ENCODE measurements around the gene PARD3. TPM values are rescaled to one million over a fixed set of nuclear protein-coding genes. Genes with fewer than 3 reads are reported as not detected.
A peak's percentile ranks its signal among the peaks of the same experiment; 100 is the strongest.

Gene PARD3
- total and polyA plus RNA-seq, 10 of the 15 experiments (the other 5 are each of a cell fraction or from before 2014, with no cell fraction given): 2.6 to 43.1 (median 13.9) TPM

DNA sequence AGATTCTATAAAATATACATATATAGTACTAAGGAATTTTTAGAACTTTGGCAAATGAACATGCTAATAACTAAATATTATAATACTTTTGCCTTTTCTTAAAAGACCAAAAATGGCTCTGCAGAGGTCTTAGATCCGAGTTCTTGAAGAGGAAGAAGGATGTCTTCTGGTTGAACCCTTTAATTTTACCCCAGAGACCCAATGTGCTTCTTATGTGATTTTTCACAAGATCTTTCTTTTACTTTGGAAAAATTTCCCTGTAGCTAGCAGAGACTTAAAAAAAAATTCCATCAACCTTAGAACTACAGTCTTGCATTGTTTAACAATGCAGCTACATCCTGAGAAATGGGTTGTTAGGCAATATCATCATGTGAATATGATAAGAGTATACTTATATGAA, 663.2 kb downstream of the PARD3 start (continued):
- no peak for TF ChIP-seq SPI1 (IDR thresholded peaks at IDR 0.05; ENCODE audit: borderline replicate concordance, insufficient read depth, low read depth, low read length)

DNA sequence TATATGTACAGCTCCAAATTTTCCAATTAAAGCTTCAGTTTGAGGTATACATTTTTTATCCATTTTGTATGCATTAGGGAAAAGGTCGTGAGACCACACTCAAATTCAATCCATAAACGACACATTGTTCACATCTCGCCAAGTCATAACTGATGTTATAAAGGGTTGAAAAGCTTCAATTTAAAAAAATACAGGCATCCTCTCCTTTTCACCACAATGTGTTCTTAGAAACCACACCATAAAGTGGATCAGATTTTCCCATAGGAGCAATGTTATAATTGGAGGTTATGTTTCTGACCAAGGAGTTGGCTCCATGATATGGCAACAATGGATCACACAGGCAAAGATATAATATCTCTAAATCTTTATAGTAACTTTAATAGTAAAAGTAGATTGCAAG, 663.6 kb downstream of the PARD3 start:
- Histone ChIP-seq H3K9me3 (replicated peaks; ENCODE audit: control insufficient read depth, insufficient read depth, low read length) (no peaks in the 10 kb centered on the region), H3K4me3 (no peak overlapping the region), H3K27ac (ENCODE audit: control insufficient read depth, insufficient read depth) (no peak overlapping the region), H3K4me2 (ENCODE audit: control insufficient read depth, insufficient read depth) (no peak overlapping the region), H3K27me3 (replicated peaks in 1 of 2; ENCODE audit: control insufficient read depth in 2 of 2, insufficient read depth in 2 of 2, low read length in 1 of 2) (no peaks in the 10 kb centered on the region), H2AFZ (ENCODE audit: control insufficient read depth, low read depth, low read length) (no peak overlapping the region), H3K79me2 (ENCODE audit: control insufficient read depth, insufficient read depth, low read length) (no peaks in the 10 kb centered on the region), H3K9ac (ENCODE audit: control insufficient read depth, insufficient read depth, low read length) (no peak overlapping the region), H3K4me1 (ENCODE audit: control insufficient read depth, insufficient read depth, low read length) (no peaks in the 10 kb centered on the region), H3K36me3 (ENCODE audit: control insufficient read depth in 2 of 2, insufficient read depth in 2 of 2, low read length in 1 of 2) (no peaks in the 10 kb centered on the region), H4K20me1 (ENCODE audit: control insufficient read depth, insufficient read depth) (no peaks in the 10 kb centered on the region)
- WGBS (ENCODE audit: insufficient coverage, insufficient replicate concordance, low lambda C conversion rate, missing lambda C conversion rate): 77% methylated on average over 3 of the region's 3 CpGs
- SMC1A ChIA-PET (ENCODE audit: uncharacterized antibody, unreplicated experiment): interaction anchor here (0.8 to 2.7 kb wide), 5 partner anchors 8 to 169 kb away, joined by 3 to 14 read pairs (median 4); no protein-coding TSS in a partner anchor
- RAD21 ChIA-PET (ENCODE audit: unreplicated experiment): interaction anchor here (1.1 to 3.6 kb wide), 5 partner anchors 10 to 486 kb away, joined by 3 to 14 read pairs (median 4); no protein-coding TSS in a partner anchor
- in situ Hi-C loops (cut with MboI): no loop called here
- no TSS peak for BruUV-seq (replicated peaks)
- no peak for TF ChIP-seq LARP7 (IDR thresholded peaks at IDR 0.05)
- ATAC-seq (no peak), FAIRE-seq (no peak), DNase-seq (ENCODE audit: low read depth, low spot score) (no peak)
- CTCF ChIA-PET: interaction anchor here (0.6 to 1.9 kb wide), 4 partner anchors 10 to 220 kb away, joined by 3 to 5 read pairs (median 4); no protein-coding TSS in a partner anchor
- POLR2A ChIA-PET: interaction anchor here (0.6 to 1.5 kb wide), 3 partner anchors 10 to 455 kb away, joined by 3 to 6 read pairs (median 4); no protein-coding TSS in a partner anchor
- intact Hi-C loops (cut with micrococcal nuclease; ENCODE audit: unreplicated experiment): loop anchor here (5.0 to 10.0 kb wide), 2 partner anchors 51 to 233 kb away; no protein-coding TSS in a partner anchor

DNA sequence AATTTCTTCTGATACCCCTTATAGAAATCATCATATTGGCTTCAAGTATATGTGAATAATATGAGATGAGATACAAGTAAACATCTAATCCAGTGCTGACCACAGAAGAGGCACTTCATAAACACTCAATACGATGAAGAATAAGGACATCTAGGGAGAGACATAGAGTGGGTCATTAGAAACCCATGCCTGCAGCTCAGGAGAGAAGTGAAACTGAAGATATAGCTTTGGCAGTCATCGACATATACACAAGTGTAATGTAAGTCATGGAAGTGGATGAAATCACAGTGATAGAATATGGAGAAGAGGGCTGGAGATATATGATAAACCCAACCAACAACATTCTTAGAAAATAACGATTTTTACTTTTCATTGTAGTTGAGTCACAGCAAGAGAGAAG, 665.0 kb downstream of the PARD3 start:
- RAD21 ChIA-PET (ENCODE audit: unreplicated experiment): interaction anchor here (0.6 to 3.6 kb wide), 6 partner anchors 9 to 194 kb away, joined by 3 to 14 read pairs (median 4); no protein-coding TSS in a partner anchor
- TF ChIP-seq SPI1 (IDR thresholded peaks at IDR 0.05; ENCODE audit: borderline replicate concordance, insufficient read depth, low read depth, low read length) (peak; percentile 19; the same call in 1 of the 2 replicates), POU2F2 (IDR thresholded peaks at IDR 0.05; ENCODE audit: borderline replicate concordance, low read depth, low read length) (no peak)
- Histone ChIP-seq H4K20me1 (ENCODE audit: control insufficient read depth, insufficient read depth) (no peaks in the 10 kb centered on the region), H3K36me3 (ENCODE audit: control insufficient read depth in 2 of 2, insufficient read depth in 2 of 2, low read length in 1 of 2) (no peaks in the 10 kb centered on the region), H3K27me3 (replicated peaks in 1 of 2; ENCODE audit: control insufficient read depth in 2 of 2, insufficient read depth in 2 of 2, low read length in 1 of 2) (no peaks in the 10 kb centered on the region), H3K9me3 (replicated peaks; ENCODE audit: control insufficient read depth, insufficient read depth, low read length) (no peaks in the 10 kb centered on the region), H3K27ac (ENCODE audit: control insufficient read depth, insufficient read depth) (no peak overlapping the region), H3K4me2 (ENCODE audit: control insufficient read depth, insufficient read depth) (no peak overlapping the region), H3K4me1 (ENCODE audit: control insufficient read depth, insufficient read depth, low read length) (no peaks in the 10 kb centered on the region), H3K4me3 (no peak overlapping the region), H3K79me2 (ENCODE audit: control insufficient read depth, insufficient read depth, low read length) (no peaks in the 10 kb centered on the region), H2AFZ (ENCODE audit: control insufficient read depth, low read depth, low read length) (no peak overlapping the region), H3K9ac (ENCODE audit: control insufficient read depth, insufficient read depth, low read length) (no peak overlapping the region)
- ATAC-seq: peak; percentile 53
- CTCF ChIA-PET: interaction anchor here (1.9 kb wide), 1 partner anchor 9 kb away, joined by 5 read pairs; no protein-coding TSS in a partner anchor
- DNase-seq (ENCODE audit: low read depth, low spot score): no peak
- FAIRE-seq: no peak
- WGBS (ENCODE audit: insufficient coverage, insufficient replicate concordance, low lambda C conversion rate, missing lambda C conversion rate): 0% methylated on average over 3 of the region's 3 CpGs
- POLR2A ChIA-PET: interaction anchor here (0.8 to 1.5 kb wide), 2 partner anchors 11 to 47 kb away, joined by 3 to 4 read pairs; no protein-coding TSS in a partner anchor
- SMC1A ChIA-PET (ENCODE audit: uncharacterized antibody, unreplicated experiment): interaction anchor here (0.6 to 5.4 kb wide), 10 partner anchors 8 to 906 kb away, joined by 3 to 19 read pairs (median 4); no protein-coding TSS in a partner anchor
- in situ Hi-C loops (cut with MboI) (no loop called here), intact Hi-C loops (cut with micrococcal nuclease; ENCODE audit: unreplicated experiment) (loop anchor here (5.0 to 10.0 kb wide), 2 partner anchors 52 to 235 kb away; no protein-coding TSS in a partner anchor)
- BruUV-seq (replicated peaks): no TSS peak

Data from GM12878 (cell line).